ENCODE results near the gene SCYGR1. TPM values are rescaled to one million over a fixed set of nuclear protein-coding genes. Genes with fewer than 3 reads are reported as not detected.

Gene SCYGR1
- total RNA-seq, 1 donor from 2014 or later: not detected

DNA sequence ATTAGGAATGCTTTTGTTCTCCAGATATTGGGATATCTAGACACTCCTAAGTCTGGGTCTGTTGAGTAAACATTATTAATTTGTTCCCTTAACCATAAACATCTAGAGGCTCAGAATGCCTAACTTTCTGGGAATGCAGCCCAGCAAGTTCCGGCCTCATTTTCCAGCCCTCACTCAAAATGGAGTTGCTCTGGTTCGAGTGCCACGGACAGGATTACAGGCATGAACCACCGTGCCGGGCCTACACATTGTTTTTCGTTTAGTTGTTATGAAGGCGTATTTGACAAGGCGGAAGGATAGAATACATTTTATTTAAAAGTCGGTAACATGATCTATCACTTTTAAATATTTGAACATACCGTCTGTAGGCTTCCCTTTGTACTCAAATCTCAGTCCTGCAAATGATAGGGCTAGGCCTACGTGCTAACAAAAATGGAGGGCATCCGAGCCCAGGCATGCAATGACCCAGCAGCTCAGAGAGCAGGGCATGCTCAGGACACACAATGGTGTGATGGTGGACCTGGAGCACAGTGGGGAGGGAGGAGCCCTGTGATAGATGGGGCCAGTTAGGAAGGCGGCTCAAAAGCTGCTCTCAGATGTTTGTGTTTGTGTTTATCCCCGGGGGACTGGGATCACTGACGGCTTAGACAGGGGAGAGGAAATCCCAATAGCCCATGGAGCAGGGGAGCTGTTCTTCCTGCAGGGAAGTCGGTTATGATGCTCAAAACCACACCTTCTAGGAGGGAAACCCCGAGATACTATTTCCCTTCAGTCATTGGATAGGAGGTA lies 2.9 kb upstream of the SCYGR1 start:
- Mint-ChIP-seq H3K9me3 (no peaks in the 10 kb centered on the region), H3K27ac (no peak overlapping the region), H3K4me3 (no peak overlapping the region), H3K27me3 (ENCODE audit: low read depth) (no peaks in the 10 kb centered on the region), H3K36me3 (no peaks in the 10 kb centered on the region), H3K4me1 (peaks cover 3% of the 10 kb centered on the region)
- no peak for DNase-seq (ENCODE audit: low spot score in 2 of 2, unreplicated experiment in 2 of 2)
- TF ChIP-seq, protein P1, sequence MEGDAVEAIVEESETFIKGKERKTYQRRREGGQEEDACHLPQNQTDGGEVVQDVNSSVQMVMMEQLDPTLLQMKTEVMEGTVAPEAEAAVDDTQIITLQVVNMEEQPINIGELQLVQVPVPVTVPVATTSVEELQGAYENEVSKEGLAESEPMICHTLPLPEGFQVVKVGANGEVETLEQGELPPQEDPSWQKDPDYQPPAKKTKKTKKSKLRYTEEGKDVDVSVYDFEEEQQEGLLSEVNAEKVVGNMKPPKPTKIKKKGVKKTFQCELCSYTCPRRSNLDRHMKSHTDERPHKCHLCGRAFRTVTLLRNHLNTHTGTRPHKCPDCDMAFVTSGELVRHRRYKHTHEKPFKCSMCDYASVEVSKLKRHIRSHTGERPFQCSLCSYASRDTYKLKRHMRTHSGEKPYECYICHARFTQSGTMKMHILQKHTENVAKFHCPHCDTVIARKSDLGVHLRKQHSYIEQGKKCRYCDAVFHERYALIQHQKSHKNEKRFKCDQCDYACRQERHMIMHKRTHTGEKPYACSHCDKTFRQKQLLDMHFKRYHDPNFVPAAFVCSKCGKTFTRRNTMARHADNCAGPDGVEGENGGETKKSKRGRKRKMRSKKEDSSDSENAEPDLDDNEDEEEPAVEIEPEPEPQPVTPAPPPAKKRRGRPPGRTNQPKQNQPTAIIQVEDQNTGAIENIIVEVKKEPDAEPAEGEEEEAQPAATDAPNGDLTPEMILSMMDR (IDR thresholded peaks at IDR 0.05; ENCODE audit: unreplicated experiment): no peak

DNA sequence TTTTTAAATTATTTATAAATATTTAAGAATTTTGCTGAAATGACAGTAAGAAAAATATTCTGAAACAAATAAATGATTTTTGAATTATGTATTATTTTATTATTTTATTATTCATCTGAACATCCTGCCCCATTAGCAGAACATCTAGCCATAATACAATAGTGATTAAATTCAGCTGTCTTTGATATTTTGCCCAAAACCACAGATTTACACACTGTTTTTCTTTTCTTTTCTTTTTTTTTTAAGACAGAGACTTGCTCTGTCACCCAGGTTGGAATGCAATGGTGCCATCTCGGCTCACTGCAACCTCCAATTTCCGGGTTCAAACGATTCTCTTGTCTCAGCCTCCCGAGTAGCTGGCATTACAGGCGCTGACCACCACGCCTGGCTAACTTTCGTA lies 1.9 kb upstream of the SCYGR1 start:
- Mint-ChIP-seq H3K27me3 (ENCODE audit: low read depth) (peaks cover 2% of the 10 kb centered on the region), H3K4me3 (no peak overlapping the region), H3K27ac (no peak overlapping the region), H3K36me3 (no peaks in the 10 kb centered on the region), H3K9me3 (no peaks in the 10 kb centered on the region), H3K4me1 (peaks cover 3% of the 10 kb centered on the region)
- TF ChIP-seq, protein P1 (IDR thresholded peaks at IDR 0.05; ENCODE audit: unreplicated experiment): no peak
- no peak for DNase-seq (ENCODE audit: low spot score in 2 of 2, unreplicated experiment in 2 of 2)

DNA sequence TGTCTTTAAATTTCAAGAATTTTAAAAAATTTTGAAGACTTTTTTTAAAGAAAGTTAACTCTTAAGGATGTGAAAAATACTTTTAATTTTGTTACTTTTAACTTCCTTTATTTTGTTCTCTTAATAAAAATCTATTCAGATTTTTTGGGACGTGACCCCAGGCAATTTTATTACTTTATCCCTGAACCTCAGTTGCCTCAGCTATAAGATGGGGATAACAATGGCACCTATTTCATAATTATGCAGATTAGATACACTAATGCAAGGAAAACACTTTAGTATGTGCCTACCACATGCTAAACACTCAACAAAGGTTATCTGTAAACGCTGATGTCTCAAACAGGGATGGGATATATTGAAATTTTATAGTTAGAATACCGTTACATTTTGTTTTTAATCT lies 1.5 kb upstream of the SCYGR1 start:
- H3K4me1 Mint-ChIP-seq: peaks cover 3% of the 10 kb centered on the region
- peaks cover 4% of the 10 kb centered on the region for H3K27me3 Mint-ChIP-seq (ENCODE audit: low read depth)
- no peak overlapping the region for H3K4me3 Mint-ChIP-seq
- no peak for DNase-seq (ENCODE audit: low spot score in 2 of 2, unreplicated experiment in 2 of 2)
- H3K36me3 Mint-ChIP-seq: no peaks in the 10 kb centered on the region
- H3K9me3 Mint-ChIP-seq: no peaks in the 10 kb centered on the region
- H3K27ac Mint-ChIP-seq: no peak overlapping the region
- TF ChIP-seq, protein P1 (IDR thresholded peaks at IDR 0.05; ENCODE audit: unreplicated experiment): no peak

DNA sequence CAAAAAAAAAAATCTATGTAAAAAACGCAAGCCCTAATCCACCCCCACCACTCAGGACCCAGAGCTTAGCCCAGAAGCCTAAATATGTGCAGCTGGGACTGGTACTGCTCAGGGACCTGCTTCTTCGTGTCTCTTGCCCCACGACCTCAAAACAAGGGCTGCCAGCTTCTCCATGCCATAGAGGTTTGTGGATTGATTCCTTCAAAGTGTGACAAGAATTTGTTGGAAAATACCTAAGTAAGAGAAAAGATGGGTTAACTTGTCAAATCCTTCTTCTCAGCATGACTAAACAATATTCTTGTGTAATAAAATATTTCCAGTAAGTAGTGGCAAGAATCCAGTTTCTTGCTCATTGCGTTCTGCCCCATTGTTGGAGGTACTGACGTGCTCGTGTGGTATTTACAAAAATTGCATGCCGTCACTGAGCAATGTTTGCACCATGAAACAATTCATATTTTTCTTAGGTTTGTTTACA lies 825 bp upstream of the SCYGR1 start:
- Mint-ChIP-seq H3K36me3 (no peaks in the 10 kb centered on the region), H3K27ac (no peak overlapping the region), H3K9me3 (no peaks in the 10 kb centered on the region), H3K4me1 (peaks cover 3% of the 10 kb centered on the region), H3K27me3 (ENCODE audit: low read depth) (peaks cover 8% of the 10 kb centered on the region), H3K4me3 (no peak overlapping the region)
- DNase-seq (ENCODE audit: low spot score in 2 of 2, unreplicated experiment in 2 of 2): no peak
- TF ChIP-seq, protein P1 (IDR thresholded peaks at IDR 0.05; ENCODE audit: unreplicated experiment): no peak

DNA sequence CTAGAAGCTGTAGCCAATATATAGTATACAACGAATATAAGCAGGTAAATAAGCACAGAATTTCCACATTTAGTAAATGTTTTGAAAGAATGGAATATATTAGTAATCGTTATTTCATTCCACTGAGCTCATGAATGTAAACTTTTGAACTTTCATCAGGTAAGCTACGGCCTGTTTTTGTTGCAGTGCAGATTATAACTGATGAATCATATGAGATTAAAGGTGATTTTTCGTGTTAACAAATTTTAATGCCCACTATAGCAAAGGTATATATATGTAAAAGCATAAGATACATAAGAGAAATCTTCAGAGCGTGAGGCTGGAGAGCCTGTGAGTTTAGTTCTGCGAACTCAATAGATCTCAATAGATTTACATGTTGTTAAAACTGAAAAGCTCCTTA lies 1.1 kb downstream of the SCYGR1 start:
- H3K27ac Mint-ChIP-seq: no peak overlapping the region
- no peak for DNase-seq (ENCODE audit: low spot score in 2 of 2, unreplicated experiment in 2 of 2)
- TF ChIP-seq, protein P1 (IDR thresholded peaks at IDR 0.05; ENCODE audit: unreplicated experiment): no peak
- no peaks in the 10 kb centered on the region for H3K9me3 Mint-ChIP-seq
- H3K36me3 Mint-ChIP-seq: no peaks in the 10 kb centered on the region
- H3K4me3 Mint-ChIP-seq: no peak overlapping the region
- peaks cover 20% of the 10 kb centered on the region for H3K27me3 Mint-ChIP-seq (ENCODE audit: low read depth)
- H3K4me1 Mint-ChIP-seq: peaks cover 3% of the 10 kb centered on the region

All from mesothelial cell of epicardium (in vitro differentiated cells).